Muscle layer of colon (tissue), 2 donors: ENCODE measurements around the gene OR7A10.

Source experiments
- H3K27ac ChIP-seq: one replicate; pipeline ENCODE4 v1.7.0; 2013; ENCODE audit warnings: low read depth, mild to moderate bottlenecking, low read length, moderate library complexity
- H3K27me3 ChIP-seq, 2 donors: one replicate each; pipeline ENCODE4 v1.7.0; 2013; ENCODE audit warnings: low read length in 2 of 2, mild to moderate bottlenecking in 2 of 2; ENCODE audit not compliant: insufficient read depth in 2 of 2, control insufficient read depth in 1 of 2
- H3K36me3 ChIP-seq: one replicate; pipeline ENCODE4 v1.7.0; 2013; ENCODE audit warnings: mild to moderate bottlenecking, low read length; ENCODE audit not compliant: insufficient read depth
- H3K4me1 ChIP-seq: one replicate; pipeline ENCODE4 v1.7.0; 2013; ENCODE audit warnings: mild to moderate bottlenecking, low read length; ENCODE audit not compliant: insufficient read depth
- H3K4me3 ChIP-seq, 2 donors: one replicate each; pipeline ENCODE4 v1.7.0; 2013; ENCODE audit warnings: low read length in 2 of 2, low read depth in 1 of 2, mild to moderate bottlenecking in 1 of 2, moderate library complexity in 1 of 2
- H3K9ac ChIP-seq: one replicate; pipeline ENCODE4 v1.7.0; 2013; ENCODE audit warnings: low read length
- H3K9me3 ChIP-seq: one replicate; pipeline ENCODE4 v1.7.0; 2013; ENCODE audit warnings: mild to moderate bottlenecking, low read length
- donor health status: abdominal sarcoma.
- donor health status: Adenocarcinoma of cecum.

OR7A10 gene

GRCh38 chr19:14830702-14831101 lies 18.0 kb downstream of the OR7A10 start:
- Histone ChIP-seq H3K4me1 (no peaks in the 10 kb centered on the region), H3K36me3 (no peaks in the 10 kb centered on the region), H3K9me3 (no peaks in the 10 kb centered on the region), H3K27me3 (no peaks in the 10 kb centered on the region), H3K4me3 (no peak overlapping the region), H3K9ac (no peak overlapping the region), H3K27ac (no peak overlapping the region)

- no peaks in the 10 kb centered on the region for H3K36me3 ChIP-seq
- no peak overlapping the region for H3K9ac ChIP-seq
- H3K4me1 ChIP-seq, result no peaks in the 10 kb centered on the region
- H3K9me3 ChIP-seq, result no peaks in the 10 kb centered on the region
- H3K27ac ChIP-seq, result no peak overlapping the region
- H3K4me3 ChIP-seq, result no peak overlapping the region
- no peaks in the 10 kb centered on the region for H3K27me3 ChIP-seq
These were observed 22.7 kb downstream of the OR7A10 start for GRCh38 chr19:14826006-14826405.

GRCh38 chr19:14821937-14822336 lies 26.8 kb downstream of the OR7A10 start:
- Histone ChIP-seq H3K27me3 (no peaks in the 10 kb centered on the region), H3K36me3 (no peaks in the 10 kb centered on the region), H3K4me1 (no peaks in the 10 kb centered on the region), H3K4me3 (no peak overlapping the region), H3K9ac (no peak overlapping the region), H3K27ac (no peak overlapping the region), H3K9me3 (no peaks in the 10 kb centered on the region)

GRCh38 chr19:14818588-14818987 lies 30.1 kb downstream of the OR7A10 start:
- Histone ChIP-seq H3K36me3 (no peaks in the 10 kb centered on the region), H3K9ac (no peak overlapping the region), H3K4me1 (no peaks in the 10 kb centered on the region), H3K27ac (no peak overlapping the region), H3K4me3 (no peak overlapping the region), H3K27me3 (no peaks in the 10 kb centered on the region), H3K9me3 (no peaks in the 10 kb centered on the region)

- no peaks in the 10 kb centered on the region for H3K9me3 ChIP-seq
- no peaks in the 10 kb centered on the region for H3K4me1 ChIP-seq
- H3K27me3 ChIP-seq, result no peaks in the 10 kb centered on the region
- H3K27ac ChIP-seq, result no peak overlapping the region
- no peaks in the 10 kb centered on the region for H3K36me3 ChIP-seq
- no peak overlapping the region for H3K9ac ChIP-seq
- no peak overlapping the region for H3K4me3 ChIP-seq
These were observed 31.7 kb downstream of the OR7A10 start for GRCh38 chr19:14817052-14817451.

GRCh38 chr19:14814982-14815652 lies 33.6 kb downstream of the OR7A10 start:
- Histone ChIP-seq H3K4me1 (no peaks in the 10 kb centered on the region), H3K27me3 (no peaks in the 10 kb centered on the region), H3K36me3 (no peaks in the 10 kb centered on the region), H3K4me3 (no peak overlapping the region), H3K9ac (no peak overlapping the region), H3K27ac (no peak overlapping the region), H3K9me3 (no peaks in the 10 kb centered on the region)

GRCh38 chr19:14809272-14810057 lies 39.3 kb downstream of the OR7A10 start:
- Histone ChIP-seq H3K4me3 (no peak overlapping the region), H3K9me3 (no peaks in the 10 kb centered on the region), H3K4me1 (no peaks in the 10 kb centered on the region), H3K27me3 (no peaks in the 10 kb centered on the region), H3K36me3 (no peaks in the 10 kb centered on the region), H3K9ac (no peak overlapping the region), H3K27ac (no peak overlapping the region)

- H3K36me3 ChIP-seq, result no peaks in the 10 kb centered on the region
- H3K4me3 ChIP-seq, result no peak overlapping the region
- no peaks in the 10 kb centered on the region for H3K9me3 ChIP-seq
- H3K27ac ChIP-seq, result no peak overlapping the region
- H3K4me1 ChIP-seq, result no peaks in the 10 kb centered on the region
- H3K27me3 ChIP-seq, result no peaks in the 10 kb centered on the region
- no peak overlapping the region for H3K9ac ChIP-seq
These were observed 44.0 kb downstream of the OR7A10 start for GRCh38 chr19:14804765-14805164.

- Histone ChIP-seq H3K4me1 (no peaks in the 10 kb centered on the region), H3K4me3 (no peak overlapping the region), H3K27ac (no peak overlapping the region), H3K9me3 (no peaks in the 10 kb centered on the region), H3K27me3 (no peaks in the 10 kb centered on the region), H3K36me3 (no peaks in the 10 kb centered on the region), H3K9ac (no peak overlapping the region)
These were observed 50.0 kb downstream of the OR7A10 start for GRCh38 chr19:14798760-14799159.

- no peaks in the 10 kb centered on the region for H3K9me3 ChIP-seq
- no peak overlapping the region for H3K4me3 ChIP-seq
- no peaks in the 10 kb centered on the region for H3K27me3 ChIP-seq
- H3K4me1 ChIP-seq, result no peaks in the 10 kb centered on the region
- no peaks in the 10 kb centered on the region for H3K36me3 ChIP-seq
- no peak overlapping the region for H3K27ac ChIP-seq
- no peak overlapping the region for H3K9ac ChIP-seq
These were observed 52.7 kb downstream of the OR7A10 start for GRCh38 chr19:14796021-14796420.

GRCh38 chr19:14795078-14795721 lies 53.5 kb downstream of the OR7A10 start:
- H3K4me3 ChIP-seq, result no peak overlapping the region
- H3K36me3 ChIP-seq, result no peaks in the 10 kb centered on the region
- H3K4me1 ChIP-seq, result no peaks in the 10 kb centered on the region
- H3K27me3 ChIP-seq, result no peaks in the 10 kb centered on the region
- no peaks in the 10 kb centered on the region for H3K9me3 ChIP-seq
- H3K27ac ChIP-seq, result no peak overlapping the region
- H3K9ac ChIP-seq, result no peak overlapping the region
